ENCODE data around the gene SGO2.
"Not testable (repeated sequence)": the region's sequence is repeated elsewhere in the genome, so short reads cannot be mapped to it uniquely, and the experiment has no call there.

Gene SGO2

DNA sequence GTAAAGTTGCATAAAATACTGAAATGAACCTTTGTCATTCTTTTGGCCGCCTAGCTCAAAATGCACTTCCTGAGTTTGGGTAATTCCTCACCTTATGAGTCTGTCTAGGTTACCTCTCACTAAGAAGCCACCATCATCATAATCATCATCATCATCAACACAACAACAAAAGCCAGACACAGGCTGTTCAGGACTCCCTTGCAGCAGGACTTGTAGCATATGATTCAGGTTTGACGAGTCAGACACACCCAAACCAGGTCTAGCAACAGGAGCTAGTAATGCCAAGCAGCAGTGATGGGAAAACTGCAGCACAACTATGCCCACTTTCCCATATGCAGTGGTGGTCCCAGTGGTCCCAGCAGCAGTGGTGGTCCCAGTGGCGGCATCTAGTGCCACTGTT is 2.8 kb upstream of the SGO2 start:
- DNase-seq, result no peak

- DNase-seq, result no peak
Observed at GRCh38 chr2:200523604-200524003, 2.4 kb upstream of the SGO2 start.

GRCh38 chr2:200525066-200525465 is 941 bp upstream of the SGO2 start:
- no peak for DNase-seq

DNA sequence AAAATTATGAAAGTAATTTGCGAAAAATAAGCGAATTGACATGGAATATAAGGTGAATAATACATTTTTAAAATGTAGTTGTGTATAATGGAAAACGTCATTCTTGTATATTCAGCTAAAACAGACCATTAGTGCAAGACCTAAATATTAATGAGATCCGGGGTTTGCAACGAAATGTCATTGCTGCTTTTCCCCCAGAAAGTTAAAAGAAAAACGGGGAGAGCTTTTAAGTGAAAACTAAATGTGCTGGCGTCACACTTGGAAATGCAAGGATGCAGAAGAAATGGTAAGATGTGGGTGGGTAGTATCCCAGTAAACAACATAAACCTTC is 491 bp upstream of the SGO2 start:
- DNase-seq, result no peak

- DNase-seq, result no peak
Observed at GRCh38 chr2:200528228-200528627, 2.2 kb downstream of the SGO2 start.

DNA sequence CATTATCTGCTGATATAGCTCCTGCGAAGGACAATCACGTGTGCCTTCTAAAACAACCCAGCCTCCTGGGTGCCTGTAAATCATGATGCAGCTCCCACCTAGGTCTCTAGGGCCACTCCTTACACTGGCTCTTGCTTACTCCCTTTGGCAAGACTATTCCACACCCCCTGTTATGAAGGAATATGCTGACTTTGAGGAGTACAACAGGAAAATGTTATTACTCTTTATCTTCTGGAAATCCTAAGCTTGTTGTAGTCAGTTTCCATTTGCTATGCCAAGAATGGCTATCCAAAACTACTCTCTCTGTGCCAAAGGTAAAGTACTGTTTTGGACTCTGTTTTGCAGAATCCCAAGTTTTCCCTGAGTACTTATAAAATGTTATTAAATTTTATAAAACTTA is 7.7 kb downstream of the SGO2 start:
- DNase-seq, result no peak

DNA sequence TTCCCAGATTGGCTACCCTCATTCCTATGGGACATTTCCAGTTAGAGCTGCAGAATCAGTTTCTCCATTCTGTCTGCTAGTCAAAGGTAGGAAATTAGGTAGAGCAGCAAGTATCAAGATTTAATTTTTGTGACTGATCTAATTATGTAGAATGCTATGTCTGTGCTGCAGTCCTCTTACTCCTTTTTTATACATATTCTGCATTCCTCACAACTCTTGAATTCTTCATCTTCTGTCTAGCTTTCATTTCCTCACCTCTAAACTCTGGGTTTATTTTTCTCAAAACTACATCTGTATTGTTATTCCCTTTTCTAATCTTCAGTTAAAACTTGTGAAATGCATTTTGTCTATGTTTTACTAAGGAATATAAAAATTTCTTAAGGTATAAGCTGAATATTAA is 8.6 kb downstream of the SGO2 start:
- no peak for DNase-seq

GRCh38 chr2:200538139-200538538 is 12.1 kb downstream of the SGO2 start:
- DNase-seq, result no peak

DNA sequence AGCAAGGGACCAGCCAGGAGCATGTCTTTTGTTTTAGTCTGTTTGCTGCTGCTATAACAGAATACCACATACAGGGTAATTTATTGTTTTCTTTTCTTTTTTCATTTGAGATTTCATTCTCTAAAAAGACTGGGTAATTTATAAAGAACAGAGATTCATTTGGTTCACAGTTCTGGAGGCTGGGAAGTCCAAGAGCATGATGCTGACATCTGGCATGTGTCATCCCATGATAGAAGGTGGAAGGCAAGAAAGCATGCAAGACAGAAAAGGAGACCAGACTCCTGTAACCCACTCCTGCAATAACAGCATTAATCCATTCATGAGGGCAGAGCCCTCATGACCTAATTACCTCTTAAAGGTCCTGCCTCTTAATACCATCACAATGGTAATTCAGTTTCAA is 14.8 kb downstream of the SGO2 start:
- no peak for DNase-seq

GRCh38 chr2:200566596-200566995 is 40.6 kb downstream of the SGO2 start:
- not testable (repeated sequence) for DNase-seq

GRCh38 chr2:200567932-200568331 is 41.9 kb downstream of the SGO2 start:
- DNase-seq, result no peak

- DNase-seq, result no peak
Observed at GRCh38 chr2:200575957-200576356, 50.0 kb downstream of the SGO2 start.

GRCh38 chr2:200577027-200577426 is 51.0 kb downstream of the SGO2 start:
- no peak for DNase-seq

- no peak for DNase-seq
Observed at GRCh38 chr2:200578778-200579177, 52.8 kb downstream of the SGO2 start.

DNA sequence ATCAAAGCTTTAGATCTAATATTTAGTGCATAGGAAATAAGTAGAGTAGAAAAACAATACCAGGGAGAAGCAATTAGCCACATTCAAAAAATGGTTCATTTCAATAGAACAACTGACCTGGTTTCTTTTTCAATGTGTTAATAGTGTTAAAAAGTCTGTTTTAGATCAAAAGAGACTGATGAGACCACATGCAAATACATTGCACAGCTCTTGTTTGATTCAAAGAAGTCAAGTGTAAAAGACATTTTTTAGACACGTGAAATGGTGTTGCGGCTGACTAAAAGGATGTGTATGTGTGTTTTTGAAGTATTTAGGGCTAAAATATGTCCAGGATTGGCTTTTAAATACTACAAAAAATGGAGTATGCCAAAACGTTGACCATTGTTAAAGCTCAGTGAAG is 58.6 kb downstream of the SGO2 start:
- DNase-seq, result no peak

DNA sequence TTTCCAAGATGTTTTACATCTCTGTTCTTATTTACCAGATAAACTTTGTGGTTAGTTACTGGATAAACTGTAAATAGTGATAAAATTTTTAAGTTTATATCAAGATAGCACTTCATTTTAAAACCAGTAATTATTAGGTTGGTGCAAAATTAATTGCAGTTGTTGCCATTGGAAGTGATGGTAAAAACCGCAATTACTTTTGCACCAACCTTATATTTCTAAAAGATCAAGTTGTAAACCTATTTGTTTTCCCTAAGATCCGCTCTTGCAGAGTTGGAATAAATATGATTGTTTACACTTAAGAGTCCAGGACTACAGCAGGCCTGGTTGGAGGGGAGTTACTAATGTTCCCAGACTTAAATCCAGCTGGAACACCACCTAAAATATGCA is 59.3 kb downstream of the SGO2 start:
- DNase-seq, result no peak

- no peak for DNase-seq
Observed at GRCh38 chr2:200585730-200586643, 60.0 kb downstream of the SGO2 start, which contains the start of gene AOX1. AOX1 (plus strand) TSS chr2:200586014; CDS start chr2:200586109, 95 bp downstream.

DNA sequence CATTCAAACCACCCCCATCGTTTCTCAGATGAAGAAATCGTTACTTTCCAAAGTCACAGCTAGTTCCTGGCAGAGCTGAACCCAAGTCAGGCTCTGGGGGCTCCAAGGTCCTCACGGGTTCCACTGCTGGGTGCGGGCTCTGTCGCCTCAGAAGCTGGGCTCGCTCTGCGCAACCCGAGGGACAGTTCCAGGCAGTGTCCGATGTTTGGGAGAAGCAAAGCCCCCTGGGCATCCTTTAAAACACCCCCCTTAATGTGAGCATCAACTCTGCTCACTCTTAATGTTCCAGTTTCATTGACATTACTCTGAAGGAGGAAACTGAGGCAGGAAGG is 60.6 kb downstream of the SGO2 start:
- DNase-seq, result no peak

- DNase-seq, result no peak
Observed at GRCh38 chr2:200587007-200587616, 61.1 kb downstream of the SGO2 start.

GRCh38 chr2:200588076-200588678 is 62.2 kb downstream of the SGO2 start:
- no peak for DNase-seq

DNA sequence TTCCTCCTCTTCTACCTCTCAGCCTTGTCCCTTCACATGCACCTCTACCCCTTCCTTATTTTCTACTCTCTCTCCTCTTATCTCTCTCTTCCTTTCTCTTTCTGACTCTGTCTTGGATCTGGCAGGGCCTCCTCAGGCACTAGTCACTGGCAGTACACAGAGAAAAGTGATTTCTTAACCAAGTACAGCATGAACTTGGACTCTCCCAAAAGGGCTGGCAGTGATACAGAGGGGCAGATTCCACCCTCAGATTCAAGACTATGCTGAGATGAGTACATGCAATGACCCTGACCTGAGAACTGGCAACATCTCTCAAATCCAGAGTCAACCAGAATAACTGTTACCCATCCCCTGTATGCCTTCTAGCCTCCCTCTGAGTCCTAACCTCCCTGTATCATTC is 64.1 kb downstream of the SGO2 start:
- no peak for DNase-seq

GRCh38 chr2:200591308-200591707 is 65.3 kb downstream of the SGO2 start:
- DNase-seq, result no peak

- no peak for DNase-seq
Observed at GRCh38 chr2:200592406-200593075, 66.5 kb downstream of the SGO2 start.

DNA sequence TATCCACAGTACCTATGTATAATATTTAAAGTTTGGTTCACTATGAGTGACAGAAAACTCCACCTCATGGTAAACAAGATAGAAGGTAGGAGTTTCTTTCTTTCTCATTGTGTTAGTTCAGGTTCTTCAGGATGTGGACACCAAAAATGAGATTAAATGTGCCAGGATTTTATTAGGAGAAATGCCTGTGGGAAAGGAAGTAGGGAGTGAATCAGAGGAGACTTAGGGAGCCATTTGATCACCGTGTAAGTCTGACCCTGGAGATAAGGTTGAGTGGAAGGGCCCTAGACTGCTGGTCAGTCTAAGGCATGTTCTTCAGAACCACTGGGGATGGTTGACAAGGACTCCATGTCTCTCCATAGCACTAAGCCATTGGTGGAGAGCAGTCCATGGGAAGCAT is 67.9 kb downstream of the SGO2 start:
- no peak for DNase-seq

All from cerebellar nuclear complex (tissue), 1 donor.